Measurements from ENCODE around the gene PDE11A. TPM values are rescaled to one million over a fixed set of nuclear protein-coding genes. Genes with fewer than 3 reads are reported as not detected.

Gene PDE11A
- total and polyA plus RNA-seq, 8 donors = under 0.01 to 0.87 (median 0.40) TPM; not detected in 2

DNA sequence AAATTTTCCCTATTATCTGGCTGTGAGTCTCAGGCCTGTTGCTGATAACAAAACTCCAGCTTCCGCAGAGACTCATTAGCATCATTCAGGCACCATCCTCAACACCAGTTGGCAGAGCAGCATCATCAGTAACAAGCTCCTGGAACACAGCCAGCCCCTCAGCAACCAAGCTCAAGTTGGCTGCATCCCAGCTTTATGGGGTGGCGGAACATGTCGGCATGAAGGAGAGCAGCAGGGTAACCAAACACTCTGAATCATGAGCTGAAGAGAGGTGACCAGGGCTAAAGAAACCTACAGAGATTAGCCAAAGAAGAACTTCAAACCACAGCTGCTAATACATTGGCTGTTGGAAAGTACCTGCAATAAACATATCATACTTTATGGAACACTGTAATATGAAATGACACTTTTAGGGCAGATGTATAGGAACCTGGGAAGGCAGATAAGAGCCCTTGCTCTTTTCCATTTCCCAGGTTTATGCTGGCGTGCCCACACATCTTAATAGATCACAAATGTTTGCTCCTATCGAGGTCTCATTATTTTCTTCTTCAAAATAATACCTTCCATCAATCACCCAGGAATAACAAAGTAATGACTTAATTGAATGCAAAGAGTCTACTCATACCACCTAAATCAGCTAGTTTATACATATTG lies 63.8 kb downstream of the PDE11A start:
- TF ChIP-seq POLR2A (IDR thresholded peaks at IDR 0.05) (no peak), POLR2AphosphoS5 (IDR thresholded peaks at IDR 0.05) (no peak), EP300 (IDR thresholded peaks at IDR 0.05) (no peak), CTCF (IDR thresholded peaks at IDR 0.05) (no peak)

GRCh38 chr2:178006710-178007109 lies 65.9 kb downstream of the PDE11A start:
- DNase-seq = no peak
- no peaks in the 10 kb centered on the region for H3K36me3 ChIP-seq
- no peaks in the 10 kb centered on the region for H3K4me1 ChIP-seq
- no peak overlapping the region for H3K4me3 ChIP-seq
- no peaks in the 10 kb centered on the region for H3K9me3 ChIP-seq
- whole genome bisulfite sequencing, 5 donors = 86 to 94% (median 92%) methylated on average over 1 of the region's 1 CpG
- no peak overlapping the region for H3K27ac ChIP-seq
- no peaks in the 10 kb centered on the region for H3K27me3 ChIP-seq
- intact Hi-C loops (cut with DNase I; ENCODE audit: low total_unique reads) = no loop called here
- no peak for TF ChIP-seq POLR2A (IDR thresholded peaks at IDR 0.05)
- TF ChIP-seq CTCF (IDR thresholded peaks at IDR 0.05) = no peak
- no peak for TF ChIP-seq EP300 (IDR thresholded peaks at IDR 0.05)
- no peak for TF ChIP-seq POLR2AphosphoS5 (IDR thresholded peaks at IDR 0.05)

More for the DNA sequence above, 63.8 kb downstream of the PDE11A start:
- 52 to 61% (median 56%) methylated on average over 5 of the region's 5 CpGs for WGBS, 5 donors
- Histone ChIP-seq H3K4me1 (no peaks in the 10 kb centered on the region), H3K4me3 (no peak overlapping the region), H3K27me3 (no peaks in the 10 kb centered on the region), H3K36me3 (no peaks in the 10 kb centered on the region), H3K27ac (no peak overlapping the region), H3K9me3 (no peaks in the 10 kb centered on the region)
- peak; percentile 47 to 69 for DNase-seq
- intact Hi-C loops (cut with DNase I; ENCODE audit: low total_unique reads) = no loop called here

DNA sequence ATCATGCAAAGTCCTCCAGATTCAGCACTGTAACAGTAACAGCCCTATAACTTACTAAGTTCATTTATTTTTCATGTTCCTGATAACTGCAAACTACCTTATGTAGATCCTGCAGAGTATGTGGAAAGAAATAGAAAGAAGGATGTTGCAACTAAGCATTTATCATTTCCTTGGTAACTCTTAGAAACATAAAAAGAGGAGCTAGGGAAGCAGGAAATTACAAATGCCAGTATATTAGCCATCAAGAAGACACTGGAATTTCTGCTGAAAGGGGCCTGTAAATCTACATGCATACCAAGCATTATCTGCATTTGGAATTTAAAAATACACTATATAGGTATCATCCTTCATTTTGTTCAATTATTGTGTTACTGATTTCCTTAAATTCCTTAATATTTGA lies 66.8 kb downstream of the PDE11A start:
- intact Hi-C loops (cut with DNase I; ENCODE audit: low total_unique reads) = no loop called here

GRCh38 chr2:178002038-178002437 lies 70.5 kb downstream of the PDE11A start:
- Histone ChIP-seq H3K4me1 (no peaks in the 10 kb centered on the region), H3K27me3 (no peaks in the 10 kb centered on the region), H3K9me3 (no peaks in the 10 kb centered on the region), H3K36me3 (no peaks in the 10 kb centered on the region), H3K4me3 (no peak overlapping the region), H3K27ac (no peak overlapping the region)
- intact Hi-C loops (cut with DNase I; ENCODE audit: low total_unique reads) = no loop called here
- TF ChIP-seq CTCF (IDR thresholded peaks at IDR 0.05) (no peak), EP300 (IDR thresholded peaks at IDR 0.05) (no peak), POLR2AphosphoS5 (IDR thresholded peaks at IDR 0.05) (no peak), POLR2A (IDR thresholded peaks at IDR 0.05) (no peak)
- DNase-seq = no peak

More for the DNA sequence above, 66.8 kb downstream of the PDE11A start:
- no peak overlapping the region for H3K27ac ChIP-seq
- H3K27me3 ChIP-seq = no peaks in the 10 kb centered on the region
- H3K36me3 ChIP-seq = no peaks in the 10 kb centered on the region
- no peaks in the 10 kb centered on the region for H3K4me1 ChIP-seq
- H3K9me3 ChIP-seq = no peaks in the 10 kb centered on the region
- no peak for TF ChIP-seq EP300 (IDR thresholded peaks at IDR 0.05)
- no peak for TF ChIP-seq CTCF (IDR thresholded peaks at IDR 0.05)
- TF ChIP-seq POLR2AphosphoS5 (IDR thresholded peaks at IDR 0.05) = no peak
- no peak for TF ChIP-seq POLR2A (IDR thresholded peaks at IDR 0.05)
- H3K4me3 ChIP-seq = no peak overlapping the region
- DNase-seq = no peak
